ENCODE results near the gene TNS3.

The TNS3 gene

DNA sequence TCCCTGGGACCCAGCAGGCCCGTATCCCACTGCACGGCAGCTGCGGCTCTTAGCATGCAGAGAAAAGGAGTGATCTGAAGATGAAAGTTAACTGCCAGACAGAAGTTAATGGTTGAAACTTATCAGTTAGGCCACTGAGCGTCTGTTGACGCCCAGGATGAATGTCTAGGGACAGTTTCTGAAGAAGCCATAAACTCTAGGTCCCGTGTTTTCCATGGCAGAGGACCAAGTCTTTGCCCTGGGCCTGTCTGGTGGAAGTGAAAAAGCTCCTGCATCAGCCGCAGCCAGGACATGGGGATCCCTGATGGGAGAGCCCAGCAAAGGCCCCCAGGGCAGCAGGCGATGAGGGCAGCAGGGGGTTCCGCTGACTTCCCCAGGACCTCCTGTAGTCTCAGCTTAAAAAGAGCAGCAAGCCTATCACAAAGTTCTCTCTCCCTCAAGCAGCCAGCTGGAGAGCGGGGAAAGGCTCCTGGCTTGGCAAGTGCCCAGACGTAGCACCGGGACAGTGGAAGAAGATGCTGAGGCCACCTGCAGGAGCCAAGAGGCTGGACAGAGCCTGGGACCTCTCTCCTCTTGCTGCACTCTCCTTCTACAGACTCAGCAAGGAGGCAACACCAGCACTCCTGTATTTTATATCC, 79.6 kb downstream of the TNS3 start:
- DNase-seq: no peak

GRCh38 chr7:47501406-47501805, 80.5 kb downstream of the TNS3 start:
- no peak for DNase-seq

DNA sequence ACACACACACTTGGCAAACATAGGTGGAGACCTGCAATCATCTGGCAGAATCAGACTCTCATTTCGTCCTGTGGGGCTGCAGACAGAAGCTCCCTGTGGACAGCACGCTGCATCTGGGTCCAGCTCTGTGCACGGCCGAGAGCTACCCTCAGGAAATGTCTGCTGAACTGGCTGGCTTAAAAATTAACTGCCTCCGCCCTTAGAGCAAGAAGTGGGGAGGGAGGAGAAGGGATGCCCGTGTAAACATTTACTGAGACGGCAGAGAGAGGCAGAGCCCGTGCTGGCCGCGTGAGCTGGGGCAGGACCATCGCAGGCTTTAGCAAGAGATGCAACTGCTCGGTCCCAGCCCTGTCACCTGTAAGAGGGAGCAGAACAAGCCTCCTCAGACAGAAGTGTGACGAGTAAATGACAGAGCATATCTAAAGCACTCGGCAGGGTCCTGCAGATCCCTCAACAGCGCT, 81.8 kb downstream of the TNS3 start:
- no peak for DNase-seq

DNA sequence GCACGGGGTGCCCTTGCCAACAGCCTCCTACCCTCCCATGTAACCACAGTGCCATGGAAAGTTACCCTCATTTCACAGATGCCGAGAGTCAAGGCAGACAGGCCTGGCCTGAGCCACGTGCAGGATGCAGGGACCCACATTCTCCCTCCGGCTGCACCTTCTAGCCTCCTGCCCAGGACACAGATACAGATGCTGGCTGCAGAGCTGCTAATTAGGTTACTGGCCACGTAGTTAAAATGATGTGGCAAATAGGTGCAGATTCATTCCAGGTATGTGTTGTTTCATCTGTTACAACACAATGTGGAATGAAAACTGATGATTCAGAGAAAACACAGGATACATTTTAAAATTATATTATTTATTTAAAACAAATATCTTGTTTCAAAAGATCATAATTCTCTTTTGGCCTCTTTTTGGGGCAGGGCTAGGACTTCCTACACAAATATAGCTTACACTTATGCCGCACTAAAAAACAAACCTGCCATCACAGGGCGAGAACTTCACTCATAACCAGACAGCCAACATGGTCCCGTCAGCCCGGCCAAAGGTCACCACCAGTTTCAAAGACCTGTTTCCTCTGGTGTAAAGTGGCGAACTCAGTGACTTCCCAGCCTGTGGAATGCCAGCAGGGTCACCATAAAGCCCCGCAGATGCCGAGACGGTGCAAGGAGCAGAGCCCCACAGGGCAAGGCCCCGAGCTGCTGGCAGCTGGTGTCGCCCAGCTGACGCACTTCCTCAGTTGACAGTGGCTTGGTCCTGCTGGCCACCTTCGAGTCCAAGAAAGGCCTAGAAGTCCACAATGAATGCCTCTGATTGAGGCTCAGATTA, 83.5 kb downstream of the TNS3 start:
- no peak for DNase-seq

- no peak for DNase-seq
Measured at GRCh38 chr7:47497367-47498096, 84.4 kb downstream of the TNS3 start.

GRCh38 chr7:47496666-47497065, 85.2 kb downstream of the TNS3 start:
- DNase-seq: no peak

GRCh38 chr7:47496056-47496665, 85.8 kb downstream of the TNS3 start:
- peak; percentile 44 for DNase-seq

- DNase-seq: no peak
Measured at GRCh38 chr7:47493976-47494911, 87.7 kb downstream of the TNS3 start.

GRCh38 chr7:47492716-47493325, 89.1 kb downstream of the TNS3 start:
- peak; percentile 53 for DNase-seq

DNA sequence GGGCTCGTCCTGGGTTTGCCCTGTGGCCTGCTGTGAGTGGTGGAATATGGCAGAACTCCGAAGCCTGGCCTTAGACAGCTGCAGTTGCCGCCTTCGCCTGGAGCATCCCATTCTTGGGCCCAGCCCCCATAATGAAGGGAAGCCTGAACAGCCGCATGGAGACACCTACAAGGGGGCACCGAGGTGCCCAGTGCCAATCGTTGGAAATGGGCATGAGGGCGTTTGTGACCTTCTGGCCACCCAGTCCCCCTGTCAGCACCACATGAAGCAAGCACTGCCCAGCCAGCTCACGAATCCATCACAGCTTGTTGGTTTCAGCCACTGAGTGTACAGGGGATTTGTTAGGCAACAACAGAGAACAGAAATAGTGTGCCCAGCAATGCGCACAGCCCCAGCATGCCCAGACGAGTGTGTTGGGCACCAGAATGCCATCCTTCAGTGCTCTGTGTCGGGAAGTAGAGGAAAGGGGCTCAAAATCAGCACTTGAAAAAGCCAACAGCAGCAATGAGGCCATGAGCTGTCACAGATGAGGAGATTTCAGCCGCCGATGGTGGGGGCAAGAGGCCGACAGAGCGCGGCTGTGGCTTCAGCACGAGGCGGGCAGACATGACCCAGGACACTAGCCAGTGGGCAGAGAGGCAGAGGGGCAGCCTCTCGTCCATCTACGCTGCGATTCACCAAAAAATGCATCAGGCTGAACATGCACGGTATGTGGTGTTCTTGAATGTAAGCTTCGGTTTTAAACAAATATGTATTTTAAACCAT, 91.2 kb downstream of the TNS3 start:
- DNase-seq: no peak

GRCh38 chr7:47489624-47490023, 92.3 kb downstream of the TNS3 start:
- no peak for DNase-seq

DNA sequence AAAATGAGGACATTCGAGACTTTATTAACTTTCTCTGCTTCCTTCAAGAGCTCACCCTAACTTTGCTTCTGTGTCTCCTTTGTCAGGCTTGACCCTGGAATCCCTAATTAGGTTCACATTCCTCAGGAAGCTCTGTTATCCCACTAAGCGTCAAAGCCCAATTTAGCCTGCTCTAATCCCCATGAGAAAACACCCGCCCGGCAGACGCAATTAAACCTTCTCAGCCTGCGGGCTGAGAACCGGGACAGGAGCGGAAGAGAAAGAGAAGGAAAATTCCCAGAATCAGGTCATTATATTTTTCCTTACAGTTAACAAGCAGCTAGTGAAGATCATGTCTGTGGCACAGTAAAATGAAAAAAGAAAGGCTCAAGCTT, 93.0 kb downstream of the TNS3 start:
- no peak for DNase-seq

DNA sequence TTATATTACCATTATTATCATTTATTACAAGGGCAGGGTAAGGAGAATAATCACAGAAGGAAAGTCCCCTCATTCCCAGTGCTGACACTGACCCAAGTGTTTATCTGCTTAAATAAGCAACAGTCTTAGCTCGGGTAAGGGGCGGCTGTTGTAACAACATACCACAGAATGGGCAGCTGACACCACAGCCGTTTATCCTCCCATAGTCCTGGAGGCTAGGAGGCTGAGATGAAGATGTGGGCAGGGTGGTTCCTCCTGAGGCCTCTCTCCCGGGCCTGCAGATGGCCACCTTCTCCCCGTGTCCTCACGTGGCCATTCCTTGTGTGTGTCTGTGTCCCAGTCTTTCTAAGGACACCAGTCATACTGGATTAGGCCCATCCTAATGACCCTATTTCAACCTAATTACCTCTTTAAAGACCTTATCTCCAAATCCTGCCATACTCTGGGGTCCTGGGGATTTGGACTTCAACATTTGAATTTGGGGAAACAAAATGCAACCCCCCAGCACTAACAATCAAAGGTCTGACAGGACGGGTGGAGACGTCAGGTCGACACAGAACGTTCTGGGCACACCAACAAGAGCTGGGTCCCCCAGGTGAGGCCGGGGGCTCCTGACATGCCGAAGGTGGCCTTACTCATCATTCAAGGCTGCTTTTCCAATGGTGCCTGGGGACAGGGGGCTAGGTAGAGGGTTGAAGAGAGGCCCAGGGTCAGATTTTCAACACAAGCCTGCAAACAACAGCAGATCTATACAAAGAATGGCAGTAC, 93.5 kb downstream of the TNS3 start:
- no peak for DNase-seq

DNA sequence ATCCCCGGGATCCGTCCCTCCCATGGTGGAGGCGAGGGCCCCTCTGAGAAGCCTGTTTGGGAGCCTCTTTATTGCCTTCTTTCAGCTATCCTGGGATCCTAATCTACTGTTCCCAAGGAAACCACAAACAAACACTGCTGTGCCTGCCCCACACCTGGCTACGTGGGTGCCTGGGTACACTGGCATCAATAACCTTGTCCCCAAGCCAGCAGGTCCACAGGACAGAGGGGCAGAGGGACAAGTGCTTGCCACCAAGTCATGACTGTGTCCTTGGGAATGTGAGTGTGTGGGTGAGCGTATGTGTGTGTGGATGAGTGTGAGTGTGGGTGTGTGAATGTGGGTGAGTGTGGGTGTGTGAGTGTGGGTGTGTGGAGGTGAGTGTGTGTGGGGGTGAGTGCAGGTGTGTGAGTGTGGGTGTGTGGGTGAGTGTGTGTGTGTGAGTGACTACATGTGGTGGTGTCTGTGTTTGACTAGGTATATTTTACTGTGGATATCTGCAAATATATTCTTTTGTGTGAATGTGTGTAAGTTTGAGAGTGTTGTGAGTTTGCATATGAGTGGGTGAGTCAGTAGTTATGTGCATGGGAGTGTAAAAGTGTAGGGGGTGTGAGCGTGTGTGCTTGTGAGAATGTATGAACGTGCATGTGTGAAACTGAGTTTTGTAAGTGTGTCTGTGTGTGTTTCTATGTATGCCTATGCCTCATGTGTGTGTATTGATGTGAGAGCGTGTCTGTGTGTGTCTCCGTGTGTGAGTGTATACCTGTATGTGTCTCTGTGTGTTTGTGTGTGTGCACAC, 96.1 kb downstream of the TNS3 start:
- DNase-seq: no peak

DNA sequence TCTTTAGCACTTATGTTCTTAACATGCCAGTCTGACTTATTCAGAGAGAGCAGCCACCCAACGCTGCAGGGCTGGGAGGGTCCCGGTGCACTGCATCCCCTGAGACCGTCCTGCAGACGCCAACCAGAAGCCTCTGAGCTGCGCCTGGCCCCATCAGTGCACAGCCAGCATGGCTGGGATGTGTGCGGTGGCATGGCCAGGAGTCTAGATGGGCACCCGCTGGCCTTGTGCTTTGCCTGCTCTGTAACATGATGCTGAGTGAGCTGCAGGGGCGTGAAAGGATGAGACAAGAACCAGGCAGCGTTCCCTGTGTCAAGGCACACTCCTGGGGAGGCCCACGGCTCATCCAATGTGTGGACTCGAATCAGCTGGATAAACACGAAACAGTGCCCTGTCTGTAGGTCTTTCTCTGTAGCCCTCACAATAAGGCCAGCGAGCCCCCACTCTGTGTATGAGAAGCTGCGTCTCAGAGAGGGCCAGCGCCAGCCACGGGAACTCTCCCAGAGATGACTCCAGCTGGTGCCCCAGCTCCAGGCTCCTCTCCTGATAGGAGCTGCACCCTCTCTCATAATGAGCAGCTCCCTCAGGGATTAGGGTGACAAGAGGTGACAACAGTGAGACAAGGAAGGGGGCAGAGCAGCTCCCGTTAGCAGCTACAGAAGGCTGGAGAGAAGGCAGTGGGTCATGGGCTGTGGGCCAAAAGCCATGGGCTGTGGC, 96.8 kb downstream of the TNS3 start:
- DNase-seq: peak; percentile 67

GRCh38 chr7:47484457-47484856, 97.5 kb downstream of the TNS3 start:
- DNase-seq: no peak

GRCh38 chr7:47483604-47484273, 98.2 kb downstream of the TNS3 start:
- no peak for DNase-seq

Data from NCI-H1092 treated with DMSO at 0.1 percent for 48 hours (cell line).